SU-DHL-6 (cell line): Measurements from ENCODE around the gene SEMA5A.

ENCODE experiments used
- CTCF ChIP-seq: fragments of 200-600 bp; sonication (generic); IDR thresholded peaks from one replicate; pipeline ENCODE4 v1.5.1; 2017; ENCODE audit warnings: antibody characterized with exemption, mild to moderate bottlenecking, low read length, moderate library complexity; ENCODE audit not compliant: insufficient read depth, poor library complexity, severe bottlenecking
- EZH2phosphoT487 ChIP-seq: fragments of 200-600 bp; sonication (generic), shearing (Covaris generic); conservative IDR thresholded peaks from 2 replicates; pipeline ENCODE4 v1.6.1; 2018; ENCODE audit warnings: mild to moderate bottlenecking, antibody characterized with exemption, low read length, moderate library complexity, mixed read lengths

- TF ChIP-seq CTCF, result no peak
- TF ChIP-seq EZH2phosphoT487, result no peak
Measured at GRCh38 chr5:9547122-9547947, 1.5 kb upstream of the SEMA5A start.
